H1 (cell line): ENCODE data around the gene SYDE1. TPM values are rescaled to one million over a fixed set of nuclear protein-coding genes. Genes with fewer than 3 reads are reported as not detected.
A peak's percentile ranks its signal among the peaks of the same experiment; 100 is the strongest.

Experiments used
- ATF2 ChIP-seq: IDR thresholded peaks from 2 replicates; pipeline ENCODE4 v1.6.1; 2012; ENCODE audit warnings: low read length, inconsistent platforms
- CBX5 ChIP-seq: fragments of 300-800, 300-1000 bp; sonication (generic); IDR thresholded peaks from 2 replicates; pipeline ENCODE4 v1.7.1; 2016; ENCODE audit warnings: antibody characterized with exemption, low read length, low read depth
- CBX8 ChIP-seq: fragments of 300-800, 300-1000 bp; sonication (generic); IDR thresholded peaks from 2 replicates; pipeline ENCODE4 v1.7.1; 2016; ENCODE audit warnings: low read depth, low read length, borderline replicate concordance
- CEBPB ChIP-seq: IDR thresholded peaks from 2 replicates; pipeline ENCODE4 v1.6.1; 2012; ENCODE audit warnings: low read depth, low read length
- EGR1 ChIP-seq: IDR thresholded peaks from 2 replicates; pipeline ENCODE4 v1.6.1; 2011; ENCODE audit warnings: low read depth, low read length, borderline replicate concordance
- FOSL1 ChIP-seq: IDR thresholded peaks from 2 replicates; pipeline ENCODE4 v1.6.1; 2011; ENCODE audit warnings: mild to moderate bottlenecking, low read depth, low read length, moderate library complexity; ENCODE audit not compliant: insufficient read depth
- GABPA ChIP-seq: IDR thresholded peaks from 2 replicates; pipeline ENCODE4 v1.6.1; 2011; ENCODE audit warnings: mild to moderate bottlenecking, low read length, moderate library complexity, borderline replicate concordance; ENCODE audit not compliant: insufficient read depth
- PHF8 ChIP-seq: fragments of 200-600 bp; sonication (generic); conservative IDR thresholded peaks from 2 replicates; pipeline ENCODE4 v1.7.1; 2012; ENCODE audit warnings: low read depth, mild to moderate bottlenecking, inconsistent platforms, low read length, moderate library complexity
- POLR2AphosphoS5 ChIP-seq: IDR thresholded peaks from 2 replicates; pipeline ENCODE4 v1.6.1; 2011; ENCODE audit warnings: low read depth, low read length
- TBP ChIP-seq: IDR thresholded peaks from 2 replicates; pipeline ENCODE4 v1.6.1; 2011; ENCODE audit warnings: low read depth, low read length, improper control_type of control experiment
- USF2 ChIP-seq: IDR thresholded peaks from 2 replicates; pipeline ENCODE4 v1.6.1; 2011; ENCODE audit warnings: low read length, improper control_type of control experiment
- polyA plus RNA-seq, 7 experiments: library from polyadenylated mRNA; depleted of rRNA in 3 of 7; stranded (reverse) in 5 of 7; unstranded in 2 of 7; fragments of >200 nt in 5 of 7; fragments of 200-250 nt in 2 of 7; gene quantifications; 1 replicate in 5 of 7; 2 replicates in 1 of 7; 4 replicates in 1 of 7; pipeline versions ENCODE4 v1.2.1 to v1.2.3, GENCODE V29; 2011 to 2013; ENCODE audit warnings: missing spikeins in 2 of 7, mixed read lengths in 2 of 7
- total RNA-seq: library from RNA; stranded (reverse); fragmentation: NEBNext Ultra II Directional; extraction: Animal tissue kit (Norgen Biotek cat#: 25700); gene quantifications from 2 replicates; pipeline ENCODE4 v1.2.1, GENCODE V29; 2021

The SYDE1 gene
- total and polyA plus RNA-seq, 2 of the 8 experiments (the other 6 are each of a cell fraction or from before 2014, with no cell fraction given) = 12.0 to 16.8 TPM

GRCh38 chr19:15107061-15108010 is at the start of gene SYDE1 (continued):
- TF ChIP-seq FOSL1 (no peak), EGR1 (no peak), PHF8 (peak; percentile 93), CBX8 (no peak), USF2 (no peak), CBX5 (no peak), POLR2AphosphoS5 (no peak), ATF2 (no peak), TBP (peak; percentile 6; the same call in 1 of the 2 replicates), CEBPB (no peak), GABPA (no peak)
